ENCODE measurements around the gene MLIP.

DNA sequence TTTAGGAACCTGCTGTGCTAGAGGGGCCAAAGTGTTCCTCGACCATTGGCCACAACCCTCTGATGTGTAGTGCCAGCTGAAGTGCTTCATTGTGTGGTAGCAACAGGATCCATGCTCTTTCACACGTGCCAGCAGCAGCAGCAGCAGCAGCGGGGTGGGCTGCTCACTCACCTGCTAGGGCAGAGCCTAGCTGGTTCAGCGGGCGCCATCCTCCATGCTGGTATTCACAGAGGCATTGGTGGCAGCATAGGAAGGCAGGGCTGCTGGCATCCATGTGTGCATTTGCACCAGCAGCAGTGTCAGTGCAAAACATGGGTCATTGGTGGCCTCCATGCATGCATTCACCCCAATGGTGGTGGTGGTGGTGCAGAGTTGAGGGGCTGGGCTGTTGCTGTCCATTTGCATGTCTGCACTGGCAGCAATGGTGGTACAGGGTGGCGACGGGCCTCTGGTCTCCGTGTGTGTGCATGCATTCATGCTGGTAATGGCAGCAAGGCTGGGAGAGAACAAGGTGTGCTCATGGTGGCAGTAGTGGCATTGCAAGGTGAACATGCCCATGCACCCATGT is 183.8 kb downstream of the MLIP start:
- TF ChIP-seq, protein P1, sequence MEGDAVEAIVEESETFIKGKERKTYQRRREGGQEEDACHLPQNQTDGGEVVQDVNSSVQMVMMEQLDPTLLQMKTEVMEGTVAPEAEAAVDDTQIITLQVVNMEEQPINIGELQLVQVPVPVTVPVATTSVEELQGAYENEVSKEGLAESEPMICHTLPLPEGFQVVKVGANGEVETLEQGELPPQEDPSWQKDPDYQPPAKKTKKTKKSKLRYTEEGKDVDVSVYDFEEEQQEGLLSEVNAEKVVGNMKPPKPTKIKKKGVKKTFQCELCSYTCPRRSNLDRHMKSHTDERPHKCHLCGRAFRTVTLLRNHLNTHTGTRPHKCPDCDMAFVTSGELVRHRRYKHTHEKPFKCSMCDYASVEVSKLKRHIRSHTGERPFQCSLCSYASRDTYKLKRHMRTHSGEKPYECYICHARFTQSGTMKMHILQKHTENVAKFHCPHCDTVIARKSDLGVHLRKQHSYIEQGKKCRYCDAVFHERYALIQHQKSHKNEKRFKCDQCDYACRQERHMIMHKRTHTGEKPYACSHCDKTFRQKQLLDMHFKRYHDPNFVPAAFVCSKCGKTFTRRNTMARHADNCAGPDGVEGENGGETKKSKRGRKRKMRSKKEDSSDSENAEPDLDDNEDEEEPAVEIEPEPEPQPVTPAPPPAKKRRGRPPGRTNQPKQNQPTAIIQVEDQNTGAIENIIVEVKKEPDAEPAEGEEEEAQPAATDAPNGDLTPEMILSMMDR (IDR thresholded peaks at IDR 0.05): no peak
- no peak for TF ChIP-seq POLR2A (IDR thresholded peaks at IDR 0.05)
